Nephron (organoid): ENCODE results near the gene RAB44.

Source experiments
- H3K27ac Mint-ChIP-seq, 3 experiments: 2 replicates each; pipeline ENCODE4 v1.8.0; 2020; ENCODE audit warnings: mixed read lengths in 3 of 3, mild to moderate bottlenecking in 2 of 3, moderate library complexity in 1 of 3
- H3K27me3 Mint-ChIP-seq: 2 replicates; pipeline ENCODE4 v1.8.0; 2021; ENCODE audit warnings: low read depth, mild to moderate bottlenecking, moderate library complexity, mixed read lengths
- H3K36me3 Mint-ChIP-seq: 2 replicates; pipeline ENCODE4 v1.8.0; 2020; ENCODE audit warnings: low read depth, mixed read lengths
- H3K4me1 Mint-ChIP-seq: 2 replicates; pipeline ENCODE4 v1.8.0; 2020; ENCODE audit warnings: mixed read lengths
- H3K4me3 Mint-ChIP-seq, 3 experiments: 2 replicates each; pipeline ENCODE4 v1.8.0; 2020; ENCODE audit warnings: mild to moderate bottlenecking in 3 of 3, mixed read lengths in 3 of 3, moderate library complexity in 2 of 3
- H3K9me3 Mint-ChIP-seq: 2 replicates; pipeline ENCODE4 v1.8.0; 2020; ENCODE audit warnings: mixed read lengths
- TF ChIP-seq, protein P1 (sequence below), 3 experiments: fragments of 200-600 bp; sonication (generic); IDR thresholded peaks; one replicate each; pipeline ENCODE4 v1.5.0; 2021; ENCODE audit warnings: antibody characterized with exemption in 3 of 3; ENCODE audit not compliant: unreplicated experiment in 3 of 3

The RAB44 gene

GRCh38 chr6:36677753-36678487, 19.7 kb upstream of the RAB44 start:
- TF ChIP-seq, protein P1, sequence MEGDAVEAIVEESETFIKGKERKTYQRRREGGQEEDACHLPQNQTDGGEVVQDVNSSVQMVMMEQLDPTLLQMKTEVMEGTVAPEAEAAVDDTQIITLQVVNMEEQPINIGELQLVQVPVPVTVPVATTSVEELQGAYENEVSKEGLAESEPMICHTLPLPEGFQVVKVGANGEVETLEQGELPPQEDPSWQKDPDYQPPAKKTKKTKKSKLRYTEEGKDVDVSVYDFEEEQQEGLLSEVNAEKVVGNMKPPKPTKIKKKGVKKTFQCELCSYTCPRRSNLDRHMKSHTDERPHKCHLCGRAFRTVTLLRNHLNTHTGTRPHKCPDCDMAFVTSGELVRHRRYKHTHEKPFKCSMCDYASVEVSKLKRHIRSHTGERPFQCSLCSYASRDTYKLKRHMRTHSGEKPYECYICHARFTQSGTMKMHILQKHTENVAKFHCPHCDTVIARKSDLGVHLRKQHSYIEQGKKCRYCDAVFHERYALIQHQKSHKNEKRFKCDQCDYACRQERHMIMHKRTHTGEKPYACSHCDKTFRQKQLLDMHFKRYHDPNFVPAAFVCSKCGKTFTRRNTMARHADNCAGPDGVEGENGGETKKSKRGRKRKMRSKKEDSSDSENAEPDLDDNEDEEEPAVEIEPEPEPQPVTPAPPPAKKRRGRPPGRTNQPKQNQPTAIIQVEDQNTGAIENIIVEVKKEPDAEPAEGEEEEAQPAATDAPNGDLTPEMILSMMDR (IDR thresholded peaks at IDR 0.05; ENCODE audit: unreplicated experiment in 3 of 3), result no peak
- peak overlapping the region; percentile 82 to 89 (median 88) for H3K27ac Mint-ChIP-seq
- no peaks in the 10 kb centered on the region for H3K9me3 Mint-ChIP-seq
- H3K4me1 Mint-ChIP-seq, result peaks cover 50% of the 10 kb centered on the region
- peaks cover 31% of the 10 kb centered on the region for H3K27me3 Mint-ChIP-seq
- no peaks in the 10 kb centered on the region for H3K36me3 Mint-ChIP-seq
- H3K4me3 Mint-ChIP-seq, result peak overlapping the region; percentile 81 to 95 (median 88)

GRCh38 chr6:36678488-36679042, 19.1 kb upstream of the RAB44 start, which contains the start of gene CDKN1A:
Gene CDKN1A, plus strand, starts transcription at chr6:36678714. Its CDS starts 5,388 bp downstream, at chr6:36684102.
- Mint-ChIP-seq H3K9me3 (no peaks in the 10 kb centered on the region), H3K27me3 (peaks cover 31% of the 10 kb centered on the region), H3K4me3 (peak within 1 kb of the TSS; percentile 94 to 97 (median 95)), H3K27ac (peak within 1 kb of the TSS; percentile 82 to 89 (median 88)), H3K4me1 (peaks cover 56% of the 10 kb centered on the region), H3K36me3 (peaks cover 1% of the 10 kb centered on the region)
- TF ChIP-seq, protein P1 (IDR thresholded peaks at IDR 0.05; ENCODE audit: unreplicated experiment in 3 of 3), result no peak

DNA sequence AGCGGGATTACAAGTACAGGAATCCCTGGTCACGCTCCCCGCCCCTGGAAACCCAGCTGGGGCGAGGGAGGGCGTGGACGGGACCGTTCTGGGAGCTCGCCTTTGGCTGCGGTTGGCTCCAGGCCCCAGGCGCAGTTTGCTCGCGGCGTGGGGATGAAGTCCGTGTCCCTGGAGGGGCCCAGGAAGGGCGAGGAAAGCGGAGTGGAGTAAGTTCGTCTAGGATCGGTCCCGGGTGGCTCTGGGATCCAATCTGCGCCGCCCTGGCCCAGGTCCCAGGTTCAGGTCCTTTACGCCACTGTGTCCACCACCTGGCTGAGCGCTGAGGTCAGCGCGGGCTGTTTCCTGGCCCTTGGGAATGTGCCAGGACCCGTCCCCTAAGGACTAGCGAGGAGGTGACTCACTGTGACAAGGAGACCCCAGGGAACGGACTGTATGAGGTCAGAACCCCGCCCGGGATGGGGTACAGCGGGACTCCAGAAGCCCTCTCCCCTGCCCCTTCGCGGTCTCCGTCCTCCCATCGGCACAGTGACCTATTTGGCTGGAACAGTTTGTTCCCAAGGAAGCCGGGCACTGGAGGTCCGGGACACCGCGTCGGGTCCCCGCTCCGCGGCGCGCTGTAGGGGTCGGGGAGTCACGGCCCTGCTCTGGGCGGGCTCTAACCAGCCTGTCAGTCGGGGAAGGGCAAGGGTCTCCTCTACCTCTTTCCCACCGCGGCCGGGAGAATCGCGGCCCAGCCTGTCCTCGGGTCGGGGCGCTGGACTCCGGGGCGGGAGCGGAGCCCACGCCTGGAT, 18.4 kb upstream of the RAB44 start:
- peak overlapping the region; percentile 95 to 99 (median 97) for H3K4me3 Mint-ChIP-seq
- H3K27ac Mint-ChIP-seq, result peak overlapping the region in 2 of 3 experiments; percentile 88 to 89
- TF ChIP-seq, protein P1 (IDR thresholded peaks at IDR 0.05; ENCODE audit: unreplicated experiment in 3 of 3), result no peak
- peaks cover 5% of the 10 kb centered on the region for H3K36me3 Mint-ChIP-seq
- H3K27me3 Mint-ChIP-seq, result peaks cover 25% of the 10 kb centered on the region
- H3K9me3 Mint-ChIP-seq, result no peaks in the 10 kb centered on the region
- H3K4me1 Mint-ChIP-seq, result peaks cover 51% of the 10 kb centered on the region

GRCh38 chr6:36682328-36683144, 15.1 kb upstream of the RAB44 start:
- Mint-ChIP-seq H3K27me3 (peaks cover 12% of the 10 kb centered on the region), H3K27ac (no peak overlapping the region), H3K4me1 (peaks cover 31% of the 10 kb centered on the region), H3K9me3 (no peaks in the 10 kb centered on the region), H3K4me3 (peak overlapping the region; percentile 51 to 80 (median 80)), H3K36me3 (peaks cover 12% of the 10 kb centered on the region)
- TF ChIP-seq, protein P1 (IDR thresholded peaks at IDR 0.05; ENCODE audit: unreplicated experiment in 3 of 3), result no peak

GRCh38 chr6:36683145-36683655, 14.4 kb upstream of the RAB44 start:
- Mint-ChIP-seq H3K27ac (no peak overlapping the region), H3K4me1 (peaks cover 27% of the 10 kb centered on the region), H3K9me3 (no peaks in the 10 kb centered on the region), H3K27me3 (peaks cover 8% of the 10 kb centered on the region), H3K4me3 (peak overlapping the region in 1 of 3 experiments; percentile 60), H3K36me3 (peaks cover 12% of the 10 kb centered on the region)
- TF ChIP-seq, protein P1 (IDR thresholded peaks at IDR 0.05; ENCODE audit: unreplicated experiment in 3 of 3), result no peak
